DOHH2 (cell line): Measurements from ENCODE around the gene CAPS.

Source experiments
- H3F3A ChIP-seq: fragments of 200-600 bp; sonication (generic), shearing (Covaris generic); 2 replicates; pipeline ENCODE4 v1.6.0; 2016; ENCODE audit warnings: antibody characterized with exemption, mild to moderate bottlenecking; ENCODE audit not compliant: control insufficient read depth, insufficient read depth
- H3K27ac ChIP-seq: fragments of 200-600 bp; sonication (generic); 2 replicates; pipeline ENCODE4 v1.5.1; 2014; ENCODE audit warnings: low read depth, mild to moderate bottlenecking, low read length, moderate library complexity
- H3K27me3 ChIP-seq: fragments of 200-600 bp; sonication (generic); 2 replicates; pipeline ENCODE4 v1.6.1; 2014; ENCODE audit warnings: mild to moderate bottlenecking, low read length, mixed read lengths; ENCODE audit not compliant: control insufficient read depth
- H3K36me3 ChIP-seq: fragments of 200-600 bp; sonication (generic); 2 replicates; pipeline ENCODE4 v1.6.1; 2014; ENCODE audit warnings: mild to moderate bottlenecking, low read length, moderate library complexity, mixed read lengths; ENCODE audit not compliant: control insufficient read depth
- H3K4me1 ChIP-seq: fragments of 200-600 bp; sonication (generic); 2 replicates; pipeline ENCODE4 v1.6.1; 2014; ENCODE audit warnings: mild to moderate bottlenecking, low read length, mixed read lengths; ENCODE audit not compliant: control insufficient read depth
- H3K4me2 ChIP-seq: fragments of 200-600 bp; sonication (generic); 2 replicates; pipeline ENCODE4 v1.6.0; 2014; ENCODE audit warnings: mild to moderate bottlenecking, low read length, moderate library complexity
- H3K4me3 ChIP-seq: fragments of 200-600 bp; sonication (generic); 2 replicates; pipeline ENCODE4 v1.5.1; 2014; ENCODE audit warnings: mild to moderate bottlenecking, low read length, mixed read lengths
- H3K79me2 ChIP-seq: fragments of 200-600 bp; sonication (generic); 2 replicates; pipeline ENCODE4 v1.6.1; 2014; ENCODE audit warnings: mild to moderate bottlenecking, low read length, mixed read lengths; ENCODE audit not compliant: control insufficient read depth
- H3K9me2 ChIP-seq: fragments of 200-600 bp; sonication (generic); replicated peaks from 2 replicates; pipeline ENCODE4 v1.6.1; 2014; ENCODE audit warnings: mild to moderate bottlenecking, low read length, mixed read lengths; ENCODE audit not compliant: control insufficient read depth
- H3K9me3 ChIP-seq: fragments of 200-600 bp; sonication (generic); 2 replicates; pipeline ENCODE4 v1.6.1; 2014; ENCODE audit warnings: antibody characterized with exemption, low read length, mixed read lengths; ENCODE audit not compliant: control insufficient read depth, insufficient read depth
- H4K20me1 ChIP-seq: fragments of 200-600 bp; sonication (generic); 2 replicates; pipeline ENCODE4 v1.6.0; 2014; ENCODE audit warnings: low read depth, mild to moderate bottlenecking, antibody characterized with exemption, low read length, moderate library complexity; ENCODE audit not compliant: control insufficient read depth, insufficient read depth
- CTCF ChIP-seq: fragments of 200-600 bp; sonication (generic); IDR thresholded peaks from one replicate; pipeline ENCODE4 v1.5.1; 2014; ENCODE audit warnings: antibody characterized with exemption, mild to moderate bottlenecking, low read depth, low read length; ENCODE audit not compliant: poor library complexity, severe bottlenecking
- EZH2phosphoT487 ChIP-seq: fragments of 200-600 bp; sonication (generic); IDR thresholded peaks from 2 replicates; pipeline ENCODE4 v1.6.1; 2017; ENCODE audit warnings: borderline replicate concordance, mild to moderate bottlenecking, antibody characterized with exemption, low read length, moderate library complexity, mixed read lengths

CAPS gene

GRCh38 chr19:5932609-5933262, 18.7 kb downstream of the CAPS start:
- Histone ChIP-seq H3K27me3 (no peaks in the 10 kb centered on the region), H3K9me2 (no peaks in the 10 kb centered on the region), H3K4me2 (no peak overlapping the region), H3K36me3 (peaks cover 77% of the 10 kb centered on the region), H3F3A (no peaks in the 10 kb centered on the region), H3K4me3 (no peak overlapping the region), H3K4me1 (no peaks in the 10 kb centered on the region), H3K79me2 (peaks cover 18% of the 10 kb centered on the region), H3K9me3 (no peaks in the 10 kb centered on the region), H3K27ac (no peak overlapping the region), H4K20me1 (no peaks in the 10 kb centered on the region)
- no peak for TF ChIP-seq CTCF
- TF ChIP-seq EZH2phosphoT487: no peak

GRCh38 chr19:5933391-5934068, 19.5 kb downstream of the CAPS start:
- H3K27ac ChIP-seq: no peak overlapping the region
- H3K9me2 ChIP-seq: no peaks in the 10 kb centered on the region
- H3K27me3 ChIP-seq: no peaks in the 10 kb centered on the region
- no peaks in the 10 kb centered on the region for H4K20me1 ChIP-seq
- H3K4me3 ChIP-seq: no peak overlapping the region
- H3F3A ChIP-seq: no peaks in the 10 kb centered on the region
- no peak overlapping the region for H3K4me2 ChIP-seq
- TF ChIP-seq EZH2phosphoT487 (no peak), CTCF (no peak)
- no peaks in the 10 kb centered on the region for H3K9me3 ChIP-seq
- peaks cover 21% of the 10 kb centered on the region for H3K79me2 ChIP-seq
- H3K4me1 ChIP-seq: no peaks in the 10 kb centered on the region
- peaks cover 71% of the 10 kb centered on the region for H3K36me3 ChIP-seq

GRCh38 chr19:5934069-5934401, 20.0 kb downstream of the CAPS start:
- no peak for TF ChIP-seq CTCF
- H4K20me1 ChIP-seq: no peaks in the 10 kb centered on the region
- H3K27ac ChIP-seq: no peak overlapping the region
- H3K27me3 ChIP-seq: no peaks in the 10 kb centered on the region
- H3K36me3 ChIP-seq: peaks cover 66% of the 10 kb centered on the region
- no peaks in the 10 kb centered on the region for H3K4me1 ChIP-seq
- no peaks in the 10 kb centered on the region for H3K9me2 ChIP-seq
- H3K4me2 ChIP-seq: no peak overlapping the region
- no peaks in the 10 kb centered on the region for H3K9me3 ChIP-seq
- H3K4me3 ChIP-seq: no peak overlapping the region
- peaks cover 21% of the 10 kb centered on the region for H3K79me2 ChIP-seq
- no peaks in the 10 kb centered on the region for H3F3A ChIP-seq
